Transverse colon (tissue), 4 donors: ENCODE results near the gene SLC18B1. TPM values are rescaled to one million over a fixed set of nuclear protein-coding genes. Genes with fewer than 3 reads are reported as not detected.

Experiments used
- DNase-seq: peaks from one replicate; pipeline ENCODE4 v3.0.0-alpha.2; 2019
- H3K27ac ChIP-seq, 4 donors: fragments of 200-600 bp; sonication (generic); 2 replicates each; pipeline ENCODE4 v1.5.1; 2016 to 2018; ENCODE audit warnings: inconsistent platforms in 4 of 4
- H3K27me3 ChIP-seq: fragments of 200-600 bp; sonication (generic); 2 replicates; pipeline ENCODE4 v1.5.1; 2017; ENCODE audit warnings: inconsistent platforms
- H3K36me3 ChIP-seq, 4 donors: fragments of 200-600 bp; sonication (generic); 2 replicates each; pipeline ENCODE4 v1.5.1; 2017 to 2019; ENCODE audit warnings: inconsistent platforms in 4 of 4
- H3K4me1 ChIP-seq, 4 donors: fragments of 200-600 bp; sonication (generic); 2 replicates each; pipeline ENCODE4 v1.5.1; 2017 to 2020; ENCODE audit warnings: inconsistent platforms in 4 of 4
- H3K4me3 ChIP-seq, 4 donors: fragments of 200-600 bp; sonication (generic); 1 replicate in 1 of 4; 2 replicates in 3 of 4; pipeline versions ENCODE4 v1.5.1 to v1.6.1; 2017 to 2019; ENCODE audit warnings: inconsistent platforms in 4 of 4
- H3K9me3 ChIP-seq, 2 donors: fragments of 200-600 bp; sonication (generic); 2 replicates each; pipeline ENCODE4 v1.5.1; 2017 to 2019; ENCODE audit warnings: inconsistent platforms in 2 of 2
- EP300 ChIP-seq: sonication (generic); formaldehyde crosslinking; IDR thresholded peaks from one replicate; pipeline ENCODE4 v1.6.1; 2017; ENCODE audit warnings: antibody characterized with exemption, low read depth
- POLR2A ChIP-seq: fragments of 450-650 bp; IDR thresholded peaks from one replicate; pipeline ENCODE4 v1.6.1; 2016; ENCODE audit warnings: antibody characterized with exemption, mild to moderate bottlenecking, moderate library complexity
- POLR2AphosphoS5 ChIP-seq, 3 donors: sonication (generic); formaldehyde crosslinking; IDR thresholded peaks; one replicate each; pipeline ENCODE4 v1.6.1; 2016; ENCODE audit warnings: antibody characterized with exemption in 3 of 3
- whole genome bisulfite sequencing, 2 donors: methylation state at CpG; one replicate each; pipeline ENCODE4 v1.1.5; 2018; ENCODE audit warnings: low coverage in 1 of 2; 5-methylcytosine and 5-hydroxymethylcytosine counted together
- in situ Hi-C, 4 donors: fragments of 200-750 bp; cut with MboI; loops; one replicate each; pipeline versions ENCODE4 v1.15.0 to v1.15.1; 2017; ENCODE audit warnings: low sequenced_read_pairs in 3 of 4, low pct_ligation_motif_present in 1 of 4, low pct_unique_long_range_greater_than_20kb in 1 of 4
- intact Hi-C: fragments of 100-400 bp; cut with DNase I; formaldehyde crosslinking; loops from one replicate; pipeline ENCODE4 v1.15.1; 2023; ENCODE audit warnings: low total_unique reads
- total RNA-seq, 4 donors: library from RNA; depleted of rRNA; stranded (reverse); fragments of >200 nt; gene quantifications; one replicate each; pipeline ENCODE4 v1.1.0, GENCODE V29; 2016
- TF ChIP-seq, protein P1 (sequence below), 5 experiments: fragments of 200-600 bp in 3 of 5; fragments of 450-650 bp in 2 of 5; sonication (generic) in 3 of 5; IDR thresholded peaks; 1 replicate in 2 of 5; 2 replicates in 3 of 5; pipeline ENCODE4 v1.5.1; 2016 to 2017; ENCODE audit warnings: antibody characterized with exemption in 5 of 5, inconsistent platforms in 3 of 5, mild to moderate bottlenecking in 2 of 5, moderate library complexity in 1 of 5

SLC18B1 gene
- total RNA-seq, 4 donors from 2014 or later, result 1.6 to 16.0 (median 10.3) TPM

DNA sequence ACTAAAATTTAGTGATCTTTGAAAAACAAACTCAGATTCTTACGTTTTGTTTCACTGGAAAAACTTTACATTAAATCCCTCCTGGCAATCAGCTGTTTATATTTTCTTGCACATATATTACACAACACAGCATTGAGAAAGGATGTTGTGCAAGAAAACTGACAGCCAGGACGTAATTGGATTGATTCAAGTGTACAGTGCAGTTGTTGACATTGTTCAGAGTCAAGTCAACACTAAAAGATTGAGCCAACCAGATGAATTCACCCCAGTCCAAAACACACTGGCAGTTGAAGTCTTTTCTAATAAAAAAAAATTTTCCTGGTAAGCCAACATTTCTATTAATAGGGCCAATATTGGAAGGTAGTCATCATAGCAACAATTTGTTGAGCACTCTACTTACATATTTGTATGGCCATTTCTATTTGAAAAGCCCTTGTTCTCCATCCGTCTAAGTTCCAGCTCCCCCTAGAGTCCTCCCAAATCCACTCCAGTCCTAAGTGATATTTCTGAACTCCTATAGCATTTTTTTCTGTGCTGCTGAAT lies 63.7 kb downstream of the SLC18B1 start:
- no peak overlapping the region for H3K27ac ChIP-seq
- no peak for DNase-seq
- H3K9me3 ChIP-seq, result no peaks in the 10 kb centered on the region
- in situ Hi-C loops, result no loop called here
- intact Hi-C loops, result no loop called here
- 21 to 29% methylated on average over 3 of the region's 3 CpGs for WGBS, 2 donors
- no peaks in the 10 kb centered on the region for H3K36me3 ChIP-seq
- H3K27me3 ChIP-seq, result no peaks in the 10 kb centered on the region
- H3K4me3 ChIP-seq, result no peak overlapping the region
- no peaks in the 10 kb centered on the region for H3K4me1 ChIP-seq
- TF ChIP-seq POLR2A, result no peak
- TF ChIP-seq, protein P1, sequence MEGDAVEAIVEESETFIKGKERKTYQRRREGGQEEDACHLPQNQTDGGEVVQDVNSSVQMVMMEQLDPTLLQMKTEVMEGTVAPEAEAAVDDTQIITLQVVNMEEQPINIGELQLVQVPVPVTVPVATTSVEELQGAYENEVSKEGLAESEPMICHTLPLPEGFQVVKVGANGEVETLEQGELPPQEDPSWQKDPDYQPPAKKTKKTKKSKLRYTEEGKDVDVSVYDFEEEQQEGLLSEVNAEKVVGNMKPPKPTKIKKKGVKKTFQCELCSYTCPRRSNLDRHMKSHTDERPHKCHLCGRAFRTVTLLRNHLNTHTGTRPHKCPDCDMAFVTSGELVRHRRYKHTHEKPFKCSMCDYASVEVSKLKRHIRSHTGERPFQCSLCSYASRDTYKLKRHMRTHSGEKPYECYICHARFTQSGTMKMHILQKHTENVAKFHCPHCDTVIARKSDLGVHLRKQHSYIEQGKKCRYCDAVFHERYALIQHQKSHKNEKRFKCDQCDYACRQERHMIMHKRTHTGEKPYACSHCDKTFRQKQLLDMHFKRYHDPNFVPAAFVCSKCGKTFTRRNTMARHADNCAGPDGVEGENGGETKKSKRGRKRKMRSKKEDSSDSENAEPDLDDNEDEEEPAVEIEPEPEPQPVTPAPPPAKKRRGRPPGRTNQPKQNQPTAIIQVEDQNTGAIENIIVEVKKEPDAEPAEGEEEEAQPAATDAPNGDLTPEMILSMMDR (IDR thresholded peaks at IDR 0.05), result no peak
- no peak for TF ChIP-seq POLR2AphosphoS5 (IDR thresholded peaks at IDR 0.05)
- TF ChIP-seq EP300, result no peak

DNA sequence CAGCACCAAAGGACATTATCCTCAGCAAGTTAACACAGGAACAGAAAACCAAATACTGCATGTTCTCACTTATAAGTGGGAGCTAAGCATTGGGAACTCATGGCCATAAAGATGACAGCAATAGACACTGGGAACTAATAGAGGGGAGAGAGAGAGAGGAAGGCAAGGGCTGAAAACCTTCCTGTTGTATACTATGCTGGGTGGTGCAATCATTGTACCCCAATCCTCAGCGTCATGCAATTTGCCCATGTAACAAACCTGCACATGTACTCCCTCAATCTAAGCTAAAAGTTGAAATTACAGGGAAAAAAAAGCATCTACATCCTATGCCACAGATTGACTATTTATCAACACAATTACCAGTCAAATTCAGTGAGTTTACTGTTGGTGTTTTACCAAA lies 64.6 kb downstream of the SLC18B1 start:
- no peaks in the 10 kb centered on the region for H3K36me3 ChIP-seq
- in situ Hi-C loops, result no loop called here
- no peaks in the 10 kb centered on the region for H3K4me1 ChIP-seq
- intact Hi-C loops, result no loop called here
- 75 to 86% methylated on average over 1 of the region's 1 CpG for WGBS, 2 donors
- no peak overlapping the region for H3K27ac ChIP-seq
- no peaks in the 10 kb centered on the region for H3K9me3 ChIP-seq
- H3K4me3 ChIP-seq, result no peak overlapping the region
- TF ChIP-seq, protein P1 (IDR thresholded peaks at IDR 0.05), result no peak
- TF ChIP-seq POLR2AphosphoS5 (IDR thresholded peaks at IDR 0.05), result no peak
- TF ChIP-seq POLR2A, result no peak
- TF ChIP-seq EP300, result no peak
- DNase-seq, result no peak
- no peaks in the 10 kb centered on the region for H3K27me3 ChIP-seq

DNA sequence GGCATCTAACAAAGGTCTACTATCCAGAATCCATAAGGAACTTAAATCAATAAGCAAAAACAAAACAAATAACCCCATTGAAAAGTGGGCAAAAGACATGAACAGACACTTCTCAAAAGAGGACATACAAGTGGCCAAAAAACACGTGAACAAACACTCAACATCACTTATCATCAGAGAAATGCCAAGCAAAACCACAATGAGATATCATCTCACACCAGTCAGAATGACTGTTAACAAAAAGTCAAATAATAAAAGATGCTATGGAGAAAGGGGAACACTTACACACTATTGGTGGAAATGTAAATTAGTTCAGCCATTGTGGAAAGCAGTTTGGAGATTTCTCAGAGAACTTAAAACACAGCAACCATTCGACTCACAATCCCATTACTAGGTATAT lies 65.2 kb downstream of the SLC18B1 start:
- Histone ChIP-seq H3K27ac (no peak overlapping the region), H3K36me3 (no peaks in the 10 kb centered on the region), H3K27me3 (no peaks in the 10 kb centered on the region), H3K4me3 (no peak overlapping the region), H3K9me3 (no peaks in the 10 kb centered on the region), H3K4me1 (no peaks in the 10 kb centered on the region)
- no peak for DNase-seq
- TF ChIP-seq POLR2AphosphoS5 (IDR thresholded peaks at IDR 0.05) (no peak), POLR2A (no peak), EP300 (no peak)
- TF ChIP-seq, protein P1 (IDR thresholded peaks at IDR 0.05), result no peak
- intact Hi-C loops (no loop called here), in situ Hi-C loops (no loop called here)
- WGBS, 2 donors, result 71 to 81% methylated on average over 2 of the region's 2 CpGs

DNA sequence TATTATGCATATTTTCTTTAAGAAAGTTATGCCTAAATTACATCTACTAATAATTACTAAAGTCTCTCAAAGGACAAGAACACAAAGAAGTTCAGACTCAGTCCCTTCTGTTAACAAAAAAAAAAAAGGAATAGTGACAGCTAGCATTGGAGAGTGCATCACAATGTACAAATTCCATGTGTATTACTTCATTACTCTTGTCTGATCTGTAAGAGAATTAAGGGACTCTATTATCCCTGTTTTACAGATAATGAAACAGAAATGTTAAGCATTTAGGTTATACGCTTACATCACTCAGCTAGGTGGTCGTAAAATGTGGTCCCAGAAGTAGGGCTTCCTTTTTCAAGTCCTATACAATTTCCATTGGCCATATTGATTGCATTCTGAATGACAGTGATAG lies 67.4 kb downstream of the SLC18B1 start:
- Histone ChIP-seq H3K27me3 (no peaks in the 10 kb centered on the region), H3K9me3 (no peaks in the 10 kb centered on the region), H3K4me1 (no peaks in the 10 kb centered on the region), H3K27ac (no peak overlapping the region), H3K4me3 (no peak overlapping the region), H3K36me3 (no peaks in the 10 kb centered on the region)
- DNase-seq, result no peak
- intact Hi-C loops (no loop called here), in situ Hi-C loops (no loop called here)
- TF ChIP-seq POLR2A (no peak), POLR2AphosphoS5 (IDR thresholded peaks at IDR 0.05) (no peak), EP300 (no peak)
- TF ChIP-seq, protein P1 (IDR thresholded peaks at IDR 0.05), result no peak
- 89 to 93% methylated on average over 2 of the region's 2 CpGs for WGBS, 2 donors
